Measurements from ENCODE around the gene PLEKHA1. TPM values are rescaled to one million over a fixed set of nuclear protein-coding genes. Genes with fewer than 3 reads are reported as not detected.

PLEKHA1 gene
- total RNA-seq, 1 experiment from 2014 or later, result 30.6 TPM

GRCh38 chr10:122469848-122470247 lies 95.3 kb downstream of the PLEKHA1 start:
- POLR2A ChIA-PET, result no interaction called here
- H3K79me2 ChIP-seq (ENCODE audit: insufficient read depth, low read length), result no peaks in the 10 kb centered on the region
- no peak overlapping the region for H3K27ac ChIP-seq (ENCODE audit: low read depth, low read length)

GRCh38 chr10:122471531-122472177 lies 97.1 kb downstream of the PLEKHA1 start:
- POLR2A ChIA-PET, result no interaction called here
- Histone ChIP-seq H4K20me1 (ENCODE audit: insufficient read depth) (no peaks in the 10 kb centered on the region), H3K4me2 (ENCODE audit: low read length) (no peak overlapping the region), H3K4me1 (ENCODE audit: control insufficient read depth in 1 of 2, insufficient read depth in 2 of 2, low read length in 2 of 2) (peaks cover 7 to 13% of the 10 kb centered on the region in 2 experiments; a peak in 3 of 4 replicates), H3K9me3 (ENCODE audit: control insufficient read depth in 1 of 2, insufficient read depth in 1 of 2, low read depth in 1 of 2, low read length in 2 of 2) (no peaks in the 10 kb centered on the region), H3K9ac (ENCODE audit: low read length) (no peak overlapping the region), H3K9me2 (ENCODE audit: insufficient read depth) (no peaks in the 10 kb centered on the region), H3K27ac (ENCODE audit: low read depth, low read length) (no peak overlapping the region), H3K79me2 (ENCODE audit: insufficient read depth, low read length) (no peaks in the 10 kb centered on the region), H3K27me3 (ENCODE audit: insufficient read depth, low read length) (peaks cover 6% of the 10 kb centered on the region; the same call in 1 of the 2 replicates), H3K36me3 (ENCODE audit: control insufficient read depth in 1 of 2, insufficient read depth in 2 of 2, low read length in 2 of 2) (no peaks in the 10 kb centered on the region), H3K4me3 (replicated peaks in 1 of 2; ENCODE audit: low read depth in 1 of 2, low read length in 2 of 2) (no peak overlapping the region), H2AFZ (ENCODE audit: low read depth, low read length, poor library complexity, severe bottlenecking) (no peak overlapping the region)
- RAD21 ChIA-PET (ENCODE audit: low non-redundant PET in 1 of 2, low total read pairs in 2 of 2, uncharacterized antibody in 2 of 2, unreplicated experiment in 2 of 2), result no interaction called here
- no peak for ATAC-seq
- no TSS peak for BruUV-seq (replicated peaks)
- CTCF ChIA-PET, result interaction anchor here (0.6 kb wide), 1 partner anchor 184 kb away, joined by 3 read pairs; no protein-coding TSS in a partner anchor
- intact Hi-C loops (cut with micrococcal nuclease), result no loop called here
- no peak for DNase-seq (ENCODE audit: low read depth, low spot score)
- no peak for TF ChIP-seq FOSL1 (IDR thresholded peaks at IDR 0.05; ENCODE audit: low read depth)
- no peak for TF ChIP-seq ZFX (IDR thresholded peaks at IDR 0.05)
- TF ChIP-seq POLR2AphosphoS5 (IDR thresholded peaks at IDR 0.05; ENCODE audit: low read depth, low read length), result no peak
- TF ChIP-seq SRF (IDR thresholded peaks at IDR 0.05; ENCODE audit: low read depth), result no peak
- no peak for TF ChIP-seq EZH2 (IDR thresholded peaks at IDR 0.05)
- TF ChIP-seq POLR2A (IDR thresholded peaks at IDR 0.05; ENCODE audit: borderline replicate concordance, extremely low read depth, insufficient read depth, insufficient read length), result no peak
- TF ChIP-seq EGR1 (IDR thresholded peaks at IDR 0.05; ENCODE audit: low read depth), result no peak
- no peak for TF ChIP-seq CEBPB (IDR thresholded peaks at IDR 0.05; ENCODE audit: low read depth)
- no peak for TF ChIP-seq JUND (IDR thresholded peaks at IDR 0.05)
- no peak for TF ChIP-seq MAX (IDR thresholded peaks at IDR 0.05)
- TF ChIP-seq CBX3 (IDR thresholded peaks at IDR 0.05; ENCODE audit: low read depth), result no peak
- no peak for TF ChIP-seq YY1 (IDR thresholded peaks at IDR 0.05; ENCODE audit: extremely low read depth, insufficient replicate concordance, low read depth, low read length)
- TF ChIP-seq SP1 (IDR thresholded peaks at IDR 0.05; ENCODE audit: low read depth), result no peak
- TF ChIP-seq ATF3 (IDR thresholded peaks at IDR 0.05), result no peak
- no peak for TF ChIP-seq ELF1 (IDR thresholded peaks at IDR 0.05; ENCODE audit: borderline replicate concordance, low read depth)
- no peak for TF ChIP-seq CTCF (IDR thresholded peaks at IDR 0.05 in 2 of 3, conservative IDR thresholded peaks at IDR 0.05 in 1 of 3; ENCODE audit: borderline replicate concordance in 1 of 3, insufficient read depth in 1 of 3, low read depth in 2 of 3, low read length in 2 of 3)

More at GRCh38 chr10:122469848-122470247, 95.3 kb downstream of the PLEKHA1 start:
- ChIA-PET RAD21 (ENCODE audit: low non-redundant PET in 1 of 2, low total read pairs in 2 of 2, uncharacterized antibody in 2 of 2, unreplicated experiment in 2 of 2) (interaction anchor here in 1 of 2 experiments (1.1 kb wide), 1 partner anchor 96 kb away, joined by 3 read pairs; no protein-coding TSS in a partner anchor), CTCF (interaction anchor here (2.0 to 2.9 kb wide), 2 partner anchors 96 to 171 kb away, joined by 5 to 7 read pairs; no protein-coding TSS in a partner anchor)
- ATAC-seq, result no peak
- no peaks in the 10 kb centered on the region for H4K20me1 ChIP-seq (ENCODE audit: insufficient read depth)
- no peaks in the 10 kb centered on the region for H3K9me2 ChIP-seq (ENCODE audit: insufficient read depth)
- H3K9ac ChIP-seq (ENCODE audit: low read length), result no peak overlapping the region
- H3K27me3 ChIP-seq (ENCODE audit: insufficient read depth, low read length), result peaks cover 15% of the 10 kb centered on the region; the same call in 1 of the 2 replicates
- H3K4me3 ChIP-seq (replicated peaks in 1 of 2; ENCODE audit: low read depth in 1 of 2, low read length in 2 of 2), result no peak overlapping the region
- H2AFZ ChIP-seq (ENCODE audit: low read depth, low read length, poor library complexity, severe bottlenecking), result no peak overlapping the region
- H3K36me3 ChIP-seq (ENCODE audit: control insufficient read depth in 1 of 2, insufficient read depth in 2 of 2, low read length in 2 of 2), result no peaks in the 10 kb centered on the region
- BruUV-seq (replicated peaks), result no TSS peak
- TF ChIP-seq YY1 (IDR thresholded peaks at IDR 0.05; ENCODE audit: extremely low read depth, insufficient replicate concordance, low read depth, low read length) (no peak), SRF (IDR thresholded peaks at IDR 0.05; ENCODE audit: low read depth) (peak; percentile 28; the same call in 1 of the 2 replicates)
- intact Hi-C loops (cut with micrococcal nuclease), result no loop called here
- no peaks in the 10 kb centered on the region for H3K9me3 ChIP-seq (ENCODE audit: control insufficient read depth in 1 of 2, insufficient read depth in 1 of 2, low read depth in 1 of 2, low read length in 2 of 2)
- no peak overlapping the region for H3K4me2 ChIP-seq (ENCODE audit: low read length)
- DNase-seq (ENCODE audit: low read depth, low spot score), result no peak
- peaks cover 7 to 13% of the 10 kb centered on the region in 2 experiments; a peak in 3 of 4 replicates for H3K4me1 ChIP-seq (ENCODE audit: control insufficient read depth in 1 of 2, insufficient read depth in 2 of 2, low read length in 2 of 2)
